ENCODE data around the gene PLPPR1. TPM values are rescaled to one million over a fixed set of nuclear protein-coding genes. Genes with fewer than 3 reads are reported as not detected.

The PLPPR1 gene
- total RNA-seq, 1 experiment from 2014 or later, result not detected

- H3K27me3 ChIP-seq (ENCODE audit: control insufficient read depth, insufficient read depth, low read length), result no peaks in the 10 kb centered on the region
- ChIA-PET CTCF (no interaction called here), POLR2A (no interaction called here)
- H3K4me3 ChIP-seq (ENCODE audit: low read depth in 2 of 2, low read length in 2 of 2), result no peak overlapping the region
- intact Hi-C loops (cut with micrococcal nuclease; ENCODE audit: unreplicated experiment) (no loop called here), in situ Hi-C loops (cut with HindIII; ENCODE audit: low pct_unique_long_range_greater_than_20kb, low sequenced_read_pairs) (no loop called here)
- H3K27ac ChIP-seq (ENCODE audit: low read length), result no peak overlapping the region
- no peak for ATAC-seq
- TF ChIP-seq SIN3A (IDR thresholded peaks at IDR 0.05; ENCODE audit: borderline replicate concordance, insufficient read depth, low read depth, low read length), result no peak
- TF ChIP-seq CTCF (IDR thresholded peaks at IDR 0.05), result no peak
- no peak for TF ChIP-seq POLR2AphosphoS5 (IDR thresholded peaks at IDR 0.05; ENCODE audit: low read depth, low read length)
- no peak for TF ChIP-seq REST (IDR thresholded peaks at IDR 0.05; ENCODE audit: insufficient read depth in 1 of 2, low read depth in 2 of 2, low read length in 1 of 2)
- no peak for TF ChIP-seq TCF7L2 (IDR thresholded peaks at IDR 0.05; ENCODE audit: low read depth, low read length)
- no peaks in the 10 kb centered on the region for H3K9me3 ChIP-seq (ENCODE audit: control insufficient read depth, insufficient read depth, low read depth, low read length)
- BruUV-seq (replicated peaks), result no TSS peak
- no peak for DNase-seq (ENCODE audit: low read depth, low spot score)
- H3K4me1 ChIP-seq (ENCODE audit: control insufficient read depth, insufficient read depth, low read length), result no peaks in the 10 kb centered on the region
- no peaks in the 10 kb centered on the region for H3K36me3 ChIP-seq (ENCODE audit: control insufficient read depth, insufficient read depth, low read length)
These were observed 34.2 kb downstream of the PLPPR1 start for GRCh38 chr9:101062686-101063085.

- no peaks in the 10 kb centered on the region for H3K9me3 ChIP-seq (ENCODE audit: control insufficient read depth, insufficient read depth, low read depth, low read length)
- ATAC-seq (no peak), DNase-seq (ENCODE audit: low read depth, low spot score) (no peak)
- no peaks in the 10 kb centered on the region for H3K4me1 ChIP-seq (ENCODE audit: control insufficient read depth, insufficient read depth, low read length)
- H3K36me3 ChIP-seq (ENCODE audit: control insufficient read depth, insufficient read depth, low read length), result no peaks in the 10 kb centered on the region
- no peak overlapping the region for H3K27ac ChIP-seq (ENCODE audit: low read length)
- H3K4me3 ChIP-seq (ENCODE audit: low read depth in 2 of 2, low read length in 2 of 2), result no peak overlapping the region
- POLR2A ChIA-PET, result no interaction called here
- in situ Hi-C loops (cut with HindIII; ENCODE audit: low pct_unique_long_range_greater_than_20kb, low sequenced_read_pairs) (no loop called here), intact Hi-C loops (cut with micrococcal nuclease; ENCODE audit: unreplicated experiment) (no loop called here)
- CTCF ChIA-PET, result no interaction called here
- H3K27me3 ChIP-seq (ENCODE audit: control insufficient read depth, insufficient read depth, low read length), result no peaks in the 10 kb centered on the region
- no peak for TF ChIP-seq POLR2AphosphoS5 (IDR thresholded peaks at IDR 0.05; ENCODE audit: low read depth, low read length)
- TF ChIP-seq REST (IDR thresholded peaks at IDR 0.05; ENCODE audit: insufficient read depth in 1 of 2, low read depth in 2 of 2, low read length in 1 of 2), result no peak
- TF ChIP-seq SIN3A (IDR thresholded peaks at IDR 0.05; ENCODE audit: borderline replicate concordance, insufficient read depth, low read depth, low read length), result no peak
- TF ChIP-seq CTCF (IDR thresholded peaks at IDR 0.05), result no peak
- no peak for TF ChIP-seq TCF7L2 (IDR thresholded peaks at IDR 0.05; ENCODE audit: low read depth, low read length)
- no TSS peak for BruUV-seq (replicated peaks)
These were observed 34.7 kb downstream of the PLPPR1 start for GRCh38 chr9:101063192-101063591.

Measured in Panc1 (cell line).